Transverse colon (tissue), 4 donors: ENCODE results near the gene PPP1R12B. TPM values are rescaled to one million over a fixed set of nuclear protein-coding genes. Genes with fewer than 3 reads are reported as not detected.
"Not testable (repeated sequence)": the region's sequence is repeated elsewhere in the genome, so short reads cannot be mapped to it uniquely, and the experiment has no call there.

Source experiments
- DNase-seq: peaks from one replicate; pipeline ENCODE4 v3.0.0-alpha.2; 2019
- H3K27ac ChIP-seq, 4 donors: fragments of 200-600 bp; sonication (generic); 2 replicates each; pipeline ENCODE4 v1.5.1; 2016 to 2018; ENCODE audit warnings: inconsistent platforms in 4 of 4
- H3K27me3 ChIP-seq: fragments of 200-600 bp; sonication (generic); 2 replicates; pipeline ENCODE4 v1.5.1; 2017; ENCODE audit warnings: inconsistent platforms
- H3K36me3 ChIP-seq, 4 donors: fragments of 200-600 bp; sonication (generic); 2 replicates each; pipeline ENCODE4 v1.5.1; 2017 to 2019; ENCODE audit warnings: inconsistent platforms in 4 of 4
- H3K4me1 ChIP-seq, 4 donors: fragments of 200-600 bp; sonication (generic); 2 replicates each; pipeline ENCODE4 v1.5.1; 2017 to 2020; ENCODE audit warnings: inconsistent platforms in 4 of 4
- H3K4me3 ChIP-seq, 4 donors: fragments of 200-600 bp; sonication (generic); 1 replicate in 1 of 4; 2 replicates in 3 of 4; pipeline versions ENCODE4 v1.5.1 to v1.6.1; 2017 to 2019; ENCODE audit warnings: inconsistent platforms in 4 of 4
- H3K9me3 ChIP-seq, 2 donors: fragments of 200-600 bp; sonication (generic); 2 replicates each; pipeline ENCODE4 v1.5.1; 2017 to 2019; ENCODE audit warnings: inconsistent platforms in 2 of 2
- EP300 ChIP-seq: sonication (generic); formaldehyde crosslinking; IDR thresholded peaks from one replicate; pipeline ENCODE4 v1.6.1; 2017; ENCODE audit warnings: antibody characterized with exemption, low read depth
- POLR2A ChIP-seq: fragments of 450-650 bp; IDR thresholded peaks from one replicate; pipeline ENCODE4 v1.6.1; 2016; ENCODE audit warnings: antibody characterized with exemption, mild to moderate bottlenecking, moderate library complexity
- POLR2AphosphoS5 ChIP-seq, 3 donors: sonication (generic); formaldehyde crosslinking; IDR thresholded peaks; one replicate each; pipeline ENCODE4 v1.6.1; 2016; ENCODE audit warnings: antibody characterized with exemption in 3 of 3
- WGBS, 2 donors: methylation state at CpG; one replicate each; pipeline ENCODE4 v1.1.5; 2018; ENCODE audit warnings: low coverage in 1 of 2; 5-methylcytosine and 5-hydroxymethylcytosine counted together
- in situ Hi-C, 4 donors: fragments of 200-750 bp; cut with MboI; loops; one replicate each; pipeline versions ENCODE4 v1.15.0 to v1.15.1; 2017; ENCODE audit warnings: low sequenced_read_pairs in 3 of 4, low pct_ligation_motif_present in 1 of 4, low pct_unique_long_range_greater_than_20kb in 1 of 4
- intact Hi-C: fragments of 100-400 bp; cut with DNase I; formaldehyde crosslinking; loops from one replicate; pipeline ENCODE4 v1.15.1; 2023; ENCODE audit warnings: low total_unique reads
- total RNA-seq, 4 donors: library from RNA; depleted of rRNA; stranded (reverse); fragments of >200 nt; gene quantifications; one replicate each; pipeline ENCODE4 v1.1.0, GENCODE V29; 2016
- TF ChIP-seq, protein P1 (sequence below), 5 experiments: fragments of 200-600 bp in 3 of 5; fragments of 450-650 bp in 2 of 5; sonication (generic) in 3 of 5; IDR thresholded peaks; 1 replicate in 2 of 5; 2 replicates in 3 of 5; pipeline ENCODE4 v1.5.1; 2016 to 2017; ENCODE audit warnings: antibody characterized with exemption in 5 of 5, inconsistent platforms in 3 of 5, mild to moderate bottlenecking in 2 of 5, moderate library complexity in 1 of 5

Gene PPP1R12B
- total RNA-seq, 4 donors from 2014 or later = 92.7 to 254 (median 137) TPM

DNA sequence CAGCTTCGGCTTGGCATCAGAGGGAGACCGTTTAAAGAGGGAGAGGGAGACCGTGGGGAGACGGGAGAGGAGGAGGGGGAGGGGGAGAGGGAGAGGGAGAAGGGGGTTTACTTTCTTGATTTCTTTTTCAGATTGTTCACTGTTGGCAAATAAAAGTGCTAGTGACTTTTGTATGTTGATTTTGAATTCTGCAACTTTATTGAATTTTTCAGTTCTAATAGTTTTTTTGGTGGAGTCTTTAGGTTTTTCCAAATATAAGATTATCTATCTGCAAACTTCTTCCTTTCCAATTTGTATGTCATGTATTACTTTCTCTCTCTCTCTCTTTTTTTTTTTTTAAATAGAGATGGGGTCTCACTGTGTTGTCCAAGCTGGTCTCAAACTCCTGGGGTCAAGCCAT lies 104.0 kb downstream of the PPP1R12B start:
- Histone ChIP-seq H3K27ac (no peak overlapping the region), H3K4me1 (peaks cover 0 to 3% (median 0%) of the 10 kb centered on the region in 4 donors), H3K9me3 (no peaks in the 10 kb centered on the region), H3K27me3 (no peaks in the 10 kb centered on the region), H3K4me3 (no peak overlapping the region), H3K36me3 (peaks cover 0 to 9% (median 4%) of the 10 kb centered on the region in 4 donors)
- WGBS, 2 donors = 96 to 100% methylated on average over 4 of the region's 4 CpGs
- intact Hi-C loops = no loop called here
- DNase-seq = no peak
- TF ChIP-seq POLR2A (no peak), EP300 (no peak), POLR2AphosphoS5 (IDR thresholded peaks at IDR 0.05) (no peak)
- TF ChIP-seq, protein P1, sequence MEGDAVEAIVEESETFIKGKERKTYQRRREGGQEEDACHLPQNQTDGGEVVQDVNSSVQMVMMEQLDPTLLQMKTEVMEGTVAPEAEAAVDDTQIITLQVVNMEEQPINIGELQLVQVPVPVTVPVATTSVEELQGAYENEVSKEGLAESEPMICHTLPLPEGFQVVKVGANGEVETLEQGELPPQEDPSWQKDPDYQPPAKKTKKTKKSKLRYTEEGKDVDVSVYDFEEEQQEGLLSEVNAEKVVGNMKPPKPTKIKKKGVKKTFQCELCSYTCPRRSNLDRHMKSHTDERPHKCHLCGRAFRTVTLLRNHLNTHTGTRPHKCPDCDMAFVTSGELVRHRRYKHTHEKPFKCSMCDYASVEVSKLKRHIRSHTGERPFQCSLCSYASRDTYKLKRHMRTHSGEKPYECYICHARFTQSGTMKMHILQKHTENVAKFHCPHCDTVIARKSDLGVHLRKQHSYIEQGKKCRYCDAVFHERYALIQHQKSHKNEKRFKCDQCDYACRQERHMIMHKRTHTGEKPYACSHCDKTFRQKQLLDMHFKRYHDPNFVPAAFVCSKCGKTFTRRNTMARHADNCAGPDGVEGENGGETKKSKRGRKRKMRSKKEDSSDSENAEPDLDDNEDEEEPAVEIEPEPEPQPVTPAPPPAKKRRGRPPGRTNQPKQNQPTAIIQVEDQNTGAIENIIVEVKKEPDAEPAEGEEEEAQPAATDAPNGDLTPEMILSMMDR (IDR thresholded peaks at IDR 0.05) = no peak
- in situ Hi-C loops = no loop called here

- intact Hi-C loops, H3K9me3 ChIP-seq, H3K27me3 ChIP-seq, in situ Hi-C loops, H3K36me3 ChIP-seq, H3K4me3 ChIP-seq, DNase-seq: not testable (repeated sequence)
- H3K4me1 ChIP-seq = peaks cover 0 to 18% (median 5%) of the 10 kb centered on the region in 4 donors
- WGBS, 2 donors = 61 to 100% methylated on average over 1 to 5 of the region's 5 CpGs
- H3K27ac ChIP-seq = peak overlapping the region; percentile 25 to 69 (median 46)
Observed at GRCh38 chr1:202456372-202457169, 108.1 kb downstream of the PPP1R12B start.

DNA sequence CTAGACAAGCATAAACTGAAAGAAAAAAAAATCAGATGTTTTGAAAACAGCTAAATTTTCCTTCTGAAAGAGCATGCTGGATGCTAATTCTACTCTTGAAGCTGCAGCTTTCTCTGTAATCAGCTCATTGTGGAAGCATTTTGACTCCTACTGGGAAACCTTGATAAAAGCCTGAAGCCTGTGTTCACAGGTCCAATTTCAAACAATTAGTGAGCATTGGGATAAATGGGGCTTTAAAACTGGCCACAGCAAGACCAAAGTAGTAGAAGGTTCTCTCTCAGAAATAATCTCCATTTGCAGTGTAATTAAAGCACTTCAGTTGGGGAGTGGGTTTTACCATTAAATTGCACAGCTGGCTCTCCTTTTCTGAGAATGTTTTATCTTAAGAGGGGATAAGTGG lies 110.2 kb downstream of the PPP1R12B start:
- H3K4me1 ChIP-seq = peaks cover 0 to 36% (median 7%) of the 10 kb centered on the region in 4 donors
- H3K27ac ChIP-seq, H3K4me3 ChIP-seq, H3K9me3 ChIP-seq, DNase-seq, H3K27me3 ChIP-seq, intact Hi-C loops, in situ Hi-C loops, H3K36me3 ChIP-seq: not testable (repeated sequence)

DNA sequence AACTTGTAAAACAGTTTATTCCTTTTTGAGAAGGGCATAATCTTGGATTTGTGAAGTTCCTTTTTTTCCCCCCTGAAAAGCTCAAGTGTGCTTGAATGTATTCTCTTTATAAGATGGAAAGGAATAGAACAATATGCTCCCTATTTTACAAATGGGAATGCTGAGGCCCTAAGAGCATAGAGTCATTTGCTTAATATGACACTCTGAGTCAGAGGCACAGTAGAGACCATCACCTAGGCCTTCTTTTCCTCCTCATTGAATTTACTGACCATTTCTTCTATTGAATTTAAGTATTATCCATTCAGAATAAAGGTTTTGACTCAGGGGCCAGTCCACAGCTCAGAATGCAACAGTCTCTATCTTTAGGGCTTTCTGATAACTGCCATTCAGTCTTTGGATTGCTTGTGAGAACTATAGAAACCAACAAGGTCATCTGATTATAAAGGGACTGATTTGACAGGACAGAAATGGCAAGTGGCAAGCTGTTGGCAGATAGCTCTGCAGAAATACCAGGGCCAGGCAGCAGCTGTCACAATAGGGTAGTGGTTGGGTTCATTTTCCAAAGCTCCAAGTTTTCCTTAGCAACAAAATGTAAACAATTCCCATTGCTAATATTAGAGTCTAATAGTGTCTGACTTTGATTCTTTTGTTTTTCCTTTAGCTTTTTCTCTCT lies 111.1 kb downstream of the PPP1R12B start:
- peaks cover 0 to 45% (median 7%) of the 10 kb centered on the region in 4 donors for H3K4me1 ChIP-seq
- H3K36me3 ChIP-seq, H3K27me3 ChIP-seq, H3K4me3 ChIP-seq, H3K27ac ChIP-seq, in situ Hi-C loops, H3K9me3 ChIP-seq, DNase-seq: not testable (repeated sequence)
- intact Hi-C loops = loop anchor here (10.0 kb wide), 1 partner anchor 265 kb away; no protein-coding TSS in a partner anchor

DNA sequence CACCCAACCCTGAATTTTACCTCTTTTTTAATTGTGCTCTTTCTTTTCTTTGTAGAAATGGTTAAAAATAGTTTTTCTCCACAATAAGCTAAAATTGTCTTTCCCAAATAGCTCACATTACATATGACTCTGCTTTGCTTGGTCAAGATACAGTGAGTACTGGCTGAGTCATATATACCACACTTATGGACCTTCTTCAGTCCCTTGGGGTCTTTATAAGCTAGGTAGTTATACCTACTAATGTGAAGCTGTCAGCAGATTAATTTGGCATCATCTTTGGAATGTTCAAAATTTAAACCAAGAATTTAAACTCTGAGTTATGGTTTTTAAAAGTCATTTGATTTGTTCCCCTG lies 111.6 kb downstream of the PPP1R12B start:
- in situ Hi-C loops, H3K27me3 ChIP-seq, H3K36me3 ChIP-seq, H3K4me3 ChIP-seq, DNase-seq, H3K9me3 ChIP-seq: not testable (repeated sequence)
- Histone ChIP-seq H3K27ac (peak overlapping the region in 1 of 4 donors; percentile 5), H3K4me1 (peaks cover under 1 to 48% (median 7%) of the 10 kb centered on the region in 4 donors)
- intact Hi-C loops = loop anchor here (10.0 kb wide), 1 partner anchor 265 kb away; no protein-coding TSS in a partner anchor

- intact Hi-C loops (loop anchor here (10.0 kb wide), 1 partner anchor 262 kb away; no protein-coding TSS in a partner anchor), in situ Hi-C loops (no loop called here)
- Histone ChIP-seq H3K36me3 (no peaks in the 10 kb centered on the region), H3K27ac (peak overlapping the region; percentile 54 to 76 (median 70)), H3K27me3 (no peaks in the 10 kb centered on the region), H3K4me1 (peaks cover 6 to 62% (median 12%) of the 10 kb centered on the region in 4 donors), H3K9me3 (no peaks in the 10 kb centered on the region), H3K4me3 (no peak overlapping the region)
- peak; percentile 16 for DNase-seq
- 34 to 56% methylated on average over 3 of the region's 3 CpGs for WGBS, 2 donors
- TF ChIP-seq EP300 = no peak
- no peak for TF ChIP-seq POLR2A
- no peak for TF ChIP-seq POLR2AphosphoS5 (IDR thresholded peaks at IDR 0.05)
- TF ChIP-seq, protein P1 (IDR thresholded peaks at IDR 0.05) = no peak
Observed at GRCh38 chr1:202462342-202463076, 114.0 kb downstream of the PPP1R12B start.
